Activated CD8-positive, alpha-beta memory T cell treated with anti-CD3 and anti-CD28 coated beads, Interleukin-2, amount 50 U/mL, for 24 hours (primary cell): ENCODE data around the gene RPP40.
"Not testable (repeated sequence)": the region's sequence is repeated elsewhere in the genome, so short reads cannot be mapped to it uniquely, and the experiment has no call there.

Source experiments
- DNase-seq: peaks from one replicate; pipeline ENCODE4 v3.0.0-alpha.2; 2020; ENCODE audit errors: extremely low read depth

Gene RPP40

GRCh38 chr6:5020142-5020541 is 16.3 kb upstream of the RPP40 start:
- DNase-seq: no peak

- no peak for DNase-seq
Measured at GRCh38 chr6:5014072-5014561, 10.3 kb upstream of the RPP40 start.

GRCh38 chr6:5012519-5012918 is 8.7 kb upstream of the RPP40 start:
- DNase-seq: no peak

GRCh38 chr6:5011346-5011745 is 7.5 kb upstream of the RPP40 start:
- DNase-seq: no peak

- DNase-seq: no peak
Measured at GRCh38 chr6:5007531-5007930, 3.7 kb upstream of the RPP40 start.

- no peak for DNase-seq
Measured at GRCh38 chr6:5006222-5006621, 2.4 kb upstream of the RPP40 start.

- DNase-seq: not testable (repeated sequence)
Measured at GRCh38 chr6:5005038-5005433, 1.2 kb upstream of the RPP40 start.

- DNase-seq: no peak
Measured at GRCh38 chr6:5004373-5005037, 668 bp upstream of the RPP40 start.

GRCh38 chr6:4999586-4999985 is 4.3 kb downstream of the RPP40 start:
- no peak for DNase-seq

- no peak for DNase-seq
Measured at GRCh38 chr6:4997862-4998261, 6.0 kb downstream of the RPP40 start.

GRCh38 chr6:4994741-4995140 is 9.1 kb downstream of the RPP40 start:
- DNase-seq: no peak

GRCh38 chr6:4987432-4987831 is 16.4 kb downstream of the RPP40 start:
- DNase-seq: no peak

GRCh38 chr6:4986999-4987398 is 16.8 kb downstream of the RPP40 start:
- no peak for DNase-seq

GRCh38 chr6:4983322-4983721 is 20.5 kb downstream of the RPP40 start:
- no peak for DNase-seq

GRCh38 chr6:4981761-4982160 is 22.1 kb downstream of the RPP40 start:
- no peak for DNase-seq

GRCh38 chr6:4979426-4979825 is 24.4 kb downstream of the RPP40 start:
- DNase-seq: no peak

GRCh38 chr6:4977468-4977867 is 26.4 kb downstream of the RPP40 start:
- no peak for DNase-seq

- DNase-seq: no peak
Measured at GRCh38 chr6:4975506-4975905, 28.3 kb downstream of the RPP40 start.

GRCh38 chr6:4974962-4975361 is 28.9 kb downstream of the RPP40 start:
- no peak for DNase-seq

- DNase-seq: no peak
Measured at GRCh38 chr6:4973982-4974745, 29.7 kb downstream of the RPP40 start.

GRCh38 chr6:4973415-4973814 is 30.4 kb downstream of the RPP40 start:
- DNase-seq: no peak

GRCh38 chr6:4972438-4972837 is 31.4 kb downstream of the RPP40 start:
- no peak for DNase-seq

GRCh38 chr6:4971851-4972250 is 32.0 kb downstream of the RPP40 start:
- DNase-seq: no peak
